HEK293 (cell line): ENCODE data around the gene PIK3CA.

ENCODE experiments used
- CTCF ChIA-PET: fragments of 350-600 bp; formaldehyde crosslinking; extraction: SDS; loops from one replicate; lab custom pipeline; 2021; ENCODE audit warnings: antibody characterized with exemption; lab: Yijun Ruan, JAX
- POLR2A ChIA-PET: fragments of 300-600 bp; formaldehyde crosslinking; extraction: SDS; loops from one replicate; lab custom pipeline; 2020; ENCODE audit warnings: antibody characterized with exemption, inconsistent platforms; lab: Yijun Ruan, JAX
- H3K27ac ChIP-seq: fragments of 200-500 bp; sonication (Bioruptor generic); 2 replicates; pipeline ENCODE4 v1.5.1; 2014; ENCODE audit warnings: low read depth, low read length, control low read depth, inconsistent platforms; ENCODE audit errors: extremely low read depth
- H3K36me3 ChIP-seq, 2 experiments: fragments of 200-500 bp in 1 of 2; sonication (Bioruptor generic) in 1 of 2; 1 replicate in 1 of 2; 2 replicates in 1 of 2; pipeline ENCODE4 v1.5.1; 2014 to 2017; ENCODE audit warnings: inconsistent platforms in 2 of 2, low read length in 2 of 2; ENCODE audit not compliant: control insufficient read depth in 2 of 2, insufficient read depth in 1 of 2
- H3K4me1 ChIP-seq: fragments of 200-500 bp; sonication (Bioruptor generic); 2 replicates; pipeline ENCODE4 v1.5.1; 2014; ENCODE audit warnings: mild to moderate bottlenecking, low read length, inconsistent platforms; ENCODE audit not compliant: control insufficient read depth, insufficient read depth
- H3K4me3 ChIP-seq: 2 replicates; pipeline ENCODE4 v1.5.1; 2011; ENCODE audit warnings: low read depth, mild to moderate bottlenecking, control low read depth, low read length, moderate library complexity
- H3K9me3 ChIP-seq: fragments of 200-500 bp; sonication (Bioruptor generic); 2 replicates; pipeline ENCODE4 v1.5.1; 2014; ENCODE audit warnings: low read depth, low read length, inconsistent platforms; ENCODE audit not compliant: control insufficient read depth, insufficient read depth
- AEBP2 ChIP-seq: fragments of 450-650 bp; formaldehyde crosslinking; IDR thresholded peaks from 2 replicates; pipeline ENCODE4 v1.5.1; 2016; ENCODE audit warnings: missing biosample characterization, missing genetic modification characterization, borderline replicate concordance
- BCL11A ChIP-seq: fragments of 450-650 bp; formaldehyde crosslinking; IDR thresholded peaks from 2 replicates; pipeline ENCODE4 v1.5.1; 2016; ENCODE audit warnings: low read depth, missing biosample characterization, missing genetic modification characterization
- KLF7 ChIP-seq: fragments of 450-650 bp; formaldehyde crosslinking; IDR thresholded peaks from 2 replicates; pipeline ENCODE4 v1.5.1; 2016; ENCODE audit warnings: missing biosample characterization, missing genetic modification characterization, borderline replicate concordance
- OVOL3 ChIP-seq: fragments of 450-650 bp; formaldehyde crosslinking; IDR thresholded peaks from 2 replicates; pipeline ENCODE4 v1.5.1; 2016; ENCODE audit warnings: missing biosample characterization, missing genetic modification characterization
- PATZ1 ChIP-seq: fragments of 450-650 bp; formaldehyde crosslinking; IDR thresholded peaks from 2 replicates; pipeline ENCODE4 v1.5.1; 2016; ENCODE audit warnings: missing biosample characterization, missing genetic modification characterization
- PRDM10 ChIP-seq: fragments of 450-650 bp; formaldehyde crosslinking; IDR thresholded peaks from 2 replicates; pipeline ENCODE4 v1.5.1; 2016; ENCODE audit warnings: missing biosample characterization, missing genetic modification characterization
- RBAK ChIP-seq: fragments of 450-650 bp; formaldehyde crosslinking; IDR thresholded peaks from 2 replicates; pipeline ENCODE4 v1.5.1; 2016; ENCODE audit warnings: missing biosample characterization, missing genetic modification characterization
- SCRT2 ChIP-seq: fragments of 450-650 bp; formaldehyde crosslinking; IDR thresholded peaks from 2 replicates; pipeline ENCODE4 v1.5.1; 2016; ENCODE audit warnings: missing biosample characterization, missing genetic modification characterization
- SP3 ChIP-seq: fragments of 450-650 bp; formaldehyde crosslinking; IDR thresholded peaks from 2 replicates; pipeline ENCODE4 v1.5.1; 2016; ENCODE audit warnings: missing biosample characterization, missing genetic modification characterization
- ZNF138 ChIP-seq: fragments of 450-650 bp; formaldehyde crosslinking; IDR thresholded peaks from 2 replicates; pipeline ENCODE4 v1.5.1; 2016; ENCODE audit warnings: missing biosample characterization, missing genetic modification characterization, borderline replicate concordance
- ZNF350 ChIP-seq: fragments of 450-650 bp; formaldehyde crosslinking; IDR thresholded peaks from 2 replicates; pipeline ENCODE4 v1.5.0; 2017; ENCODE audit warnings: missing biosample characterization, mild to moderate bottlenecking, missing genetic modification characterization
- ZNF398 ChIP-seq: fragments of 450-650 bp; formaldehyde crosslinking; IDR thresholded peaks from 2 replicates; pipeline ENCODE4 v1.5.1; 2017; ENCODE audit warnings: missing biosample characterization, missing genetic modification characterization
- ZNF423 ChIP-seq: fragments of 450-650 bp; formaldehyde crosslinking; IDR thresholded peaks from 2 replicates; pipeline ENCODE4 v1.5.1; 2016; ENCODE audit warnings: missing biosample characterization, missing genetic modification characterization
- ZNF473 ChIP-seq: fragments of 450-650 bp; formaldehyde crosslinking; IDR thresholded peaks from 2 replicates; pipeline ENCODE4 v1.5.1; 2017; ENCODE audit warnings: missing biosample characterization, missing genetic modification characterization
- ZNF48 ChIP-seq: fragments of 450-650 bp; formaldehyde crosslinking; IDR thresholded peaks from 2 replicates; pipeline ENCODE4 v1.5.1; 2016; ENCODE audit warnings: missing biosample characterization, missing genetic modification characterization
- ZNF529 ChIP-seq: fragments of 450-650 bp; formaldehyde crosslinking; IDR thresholded peaks from 2 replicates; pipeline ENCODE4 v1.5.1; 2017; ENCODE audit warnings: missing genetic modification characterization, missing biosample characterization; ENCODE audit not compliant: insufficient replicate concordance
- ZNF544 ChIP-seq: fragments of 450-650 bp; formaldehyde crosslinking; IDR thresholded peaks from 2 replicates; pipeline ENCODE4 v1.5.0; 2017; ENCODE audit warnings: missing biosample characterization, missing genetic modification characterization
- ZNF670 ChIP-seq: fragments of 450-650 bp; formaldehyde crosslinking; IDR thresholded peaks from 2 replicates; pipeline ENCODE4 v1.5.1; 2016; ENCODE audit warnings: missing biosample characterization, missing genetic modification characterization, low read depth

The PIK3CA gene

GRCh38 chr3:179133575-179133974, 14.6 kb upstream of the PIK3CA start:
- POLR2A ChIA-PET = no interaction called here

GRCh38 chr3:179136195-179136594, 12.0 kb upstream of the PIK3CA start:
- no peak overlapping the region for H3K27ac ChIP-seq
- ChIA-PET CTCF (interaction anchor here (1.0 kb wide), 1 partner anchor 120 kb away, joined by 3 read pairs; no protein-coding TSS in a partner anchor), POLR2A (no interaction called here)
- TF ChIP-seq PATZ1 (tag by site-specific recombination) (no peak), ZNF544 (tag by site-specific recombination) (no peak), OVOL3 (no peak), ZNF473 (no peak), ZNF529 (tag by site-specific recombination) (no peak), SP3 (tag by site-specific recombination) (no peak), BCL11A (tag by site-specific recombination) (no peak), RBAK (tag by site-specific recombination) (no peak)
- no peaks in the 10 kb centered on the region for H3K9me3 ChIP-seq
- H3K4me3 ChIP-seq = no peak overlapping the region
- no peaks in the 10 kb centered on the region for H3K36me3 ChIP-seq
- no peaks in the 10 kb centered on the region for H3K4me1 ChIP-seq

More at GRCh38 chr3:179133575-179133974, 14.6 kb upstream of the PIK3CA start:
- no peaks in the 10 kb centered on the region for H3K9me3 ChIP-seq
- H3K27ac ChIP-seq = no peak overlapping the region
- H3K4me1 ChIP-seq = no peaks in the 10 kb centered on the region
- no peak overlapping the region for H3K4me3 ChIP-seq
- CTCF ChIA-PET = no interaction called here
- no peaks in the 10 kb centered on the region for H3K36me3 ChIP-seq
- TF ChIP-seq AEBP2 (no peak), ZNF48 (tag by site-specific recombination) (no peak), ZNF350 (tag by site-specific recombination) (no peak), ZNF670 (no peak), PRDM10 (tag by site-specific recombination) (no peak), ZNF138 (tag by site-specific recombination) (no peak), ZNF423 (tag by site-specific recombination) (no peak), KLF7 (tag by site-specific recombination) (no peak), ZNF398 (tag by site-specific recombination) (no peak), SCRT2 (tag by site-specific recombination) (no peak)
